HAP-1 (cell line): ENCODE measurements around the gene TCEA2.

ENCODE experiments used
- DNase-seq, 2 experiments: peaks; one replicate each; pipeline ENCODE4 v3.0.0-alpha.2; 2016 to 2020; ENCODE audit warnings: low spot score in 2 of 2
- H3K27me3 ChIP-seq: fragments of 250-450 bp; sonication (Bioruptor Pico); 2 replicates; pipeline ENCODE4 v1.5.1; 2020; ENCODE audit warnings: low read depth, mild to moderate bottlenecking, moderate library complexity
- H3K36me3 ChIP-seq: fragments of 250-450 bp; sonication (Bioruptor Pico); replicated peaks from 2 replicates; pipeline ENCODE4 v1.5.1; 2020; ENCODE audit warnings: mild to moderate bottlenecking
- H3K4me1 ChIP-seq: fragments of 250-450 bp; sonication (Bioruptor Pico); 2 replicates; pipeline ENCODE4 v1.5.1; 2020; ENCODE audit warnings: mild to moderate bottlenecking
- H3K4me3 ChIP-seq: fragments of 250-450 bp; sonication (Bioruptor Pico); 2 replicates; pipeline ENCODE4 v1.5.1; 2020; ENCODE audit warnings: mild to moderate bottlenecking, moderate library complexity
- H3K9me3 ChIP-seq: fragments of 250-450 bp; sonication (Bioruptor Pico); 2 replicates; pipeline ENCODE4 v1.5.1; 2020; ENCODE audit warnings: mild to moderate bottlenecking, moderate library complexity
- in situ Hi-C: fragments of 300-500 bp; cut with MboI; formaldehyde crosslinking; loops from 3 replicates; pipeline ENCODE4 v1.14.3; 2020; ENCODE audit warnings: low sequenced_read_pairs, inconsistent platforms, mixed read lengths

The TCEA2 gene

DNA sequence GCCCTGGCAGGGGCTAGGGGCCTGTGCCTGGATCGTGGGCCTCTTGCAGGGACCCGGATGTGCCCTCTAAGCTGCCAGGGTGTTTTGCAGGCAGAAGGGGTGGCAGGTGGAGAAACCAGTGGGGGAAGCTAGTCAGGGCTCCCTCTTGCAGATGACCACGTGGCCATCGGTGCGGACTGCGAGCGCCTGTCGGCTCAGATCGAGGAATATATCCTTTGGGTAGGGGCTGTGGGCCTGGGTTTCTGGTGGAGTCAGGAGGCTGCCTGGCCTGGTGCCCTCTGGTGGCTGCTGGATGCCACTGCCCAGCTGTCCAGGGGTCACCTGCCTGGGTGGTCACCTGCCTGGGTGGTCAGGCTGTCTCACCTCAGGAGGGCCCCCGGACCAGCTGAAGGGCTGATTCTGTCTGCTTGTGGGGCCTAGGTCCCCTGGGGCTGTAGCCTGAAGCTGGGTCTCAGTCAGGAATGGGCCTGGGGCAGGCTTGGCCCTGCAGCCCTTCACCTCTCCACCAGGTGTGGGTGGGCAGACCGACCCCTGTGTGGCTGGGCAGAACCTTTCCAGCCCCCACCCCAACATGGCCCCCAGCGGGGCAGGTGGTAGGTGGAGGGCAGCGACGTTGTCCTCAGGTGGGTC lies 6.7 kb downstream of the TCEA2 start:
- Histone ChIP-seq H3K27me3 (no peaks in the 10 kb centered on the region), H3K36me3 (peaks cover 2% of the 10 kb centered on the region; the same call in 1 of the 2 replicates), H3K4me3 (no peak overlapping the region), H3K4me1 (no peaks in the 10 kb centered on the region), H3K9me3 (no peaks in the 10 kb centered on the region)
- peak in 1 of 2 experiments; percentile 68 for DNase-seq
- in situ Hi-C loops, result no loop called here

DNA sequence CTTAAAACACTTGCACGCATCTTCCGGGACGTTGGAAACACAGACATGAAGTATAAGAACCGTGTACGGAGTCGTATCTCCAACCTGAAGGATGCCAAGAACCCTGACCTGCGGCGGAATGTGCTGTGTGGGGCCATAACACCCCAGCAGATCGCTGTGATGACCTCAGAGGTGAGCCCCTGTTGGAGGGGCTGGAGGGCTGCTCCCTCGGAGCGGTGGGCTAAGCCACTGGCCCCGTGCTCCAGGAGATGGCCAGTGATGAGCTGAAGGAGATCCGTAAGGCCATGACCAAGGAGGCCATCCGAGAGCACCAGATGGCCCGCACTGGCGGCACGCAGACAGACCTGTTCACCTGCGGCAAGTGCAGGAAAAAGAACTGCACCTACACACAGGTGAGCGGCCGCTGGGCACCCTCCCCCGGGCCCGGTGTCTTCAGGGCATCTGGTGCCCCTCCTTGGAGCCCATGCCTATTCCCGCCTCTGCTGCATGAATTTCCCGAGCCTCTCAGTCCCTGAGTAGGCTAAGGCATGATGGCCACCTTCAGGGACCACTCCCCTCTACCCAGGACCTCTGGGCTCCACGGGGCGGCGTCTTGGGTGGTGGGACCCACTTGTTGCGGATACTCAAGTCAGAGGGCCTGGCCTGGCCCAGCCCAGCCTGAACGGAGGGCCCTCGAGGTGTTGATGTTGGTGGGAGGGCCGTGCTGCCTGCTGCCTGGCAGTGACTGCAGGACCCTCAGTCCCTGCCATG lies 7.4 kb downstream of the TCEA2 start:
- H3K4me3 ChIP-seq, result no peak overlapping the region
- no peaks in the 10 kb centered on the region for H3K4me1 ChIP-seq
- no peaks in the 10 kb centered on the region for H3K27me3 ChIP-seq
- H3K9me3 ChIP-seq, result no peaks in the 10 kb centered on the region
- H3K36me3 ChIP-seq, result peaks cover 2% of the 10 kb centered on the region; the same call in 1 of the 2 replicates
- in situ Hi-C loops, result no loop called here
- no peak for DNase-seq

DNA sequence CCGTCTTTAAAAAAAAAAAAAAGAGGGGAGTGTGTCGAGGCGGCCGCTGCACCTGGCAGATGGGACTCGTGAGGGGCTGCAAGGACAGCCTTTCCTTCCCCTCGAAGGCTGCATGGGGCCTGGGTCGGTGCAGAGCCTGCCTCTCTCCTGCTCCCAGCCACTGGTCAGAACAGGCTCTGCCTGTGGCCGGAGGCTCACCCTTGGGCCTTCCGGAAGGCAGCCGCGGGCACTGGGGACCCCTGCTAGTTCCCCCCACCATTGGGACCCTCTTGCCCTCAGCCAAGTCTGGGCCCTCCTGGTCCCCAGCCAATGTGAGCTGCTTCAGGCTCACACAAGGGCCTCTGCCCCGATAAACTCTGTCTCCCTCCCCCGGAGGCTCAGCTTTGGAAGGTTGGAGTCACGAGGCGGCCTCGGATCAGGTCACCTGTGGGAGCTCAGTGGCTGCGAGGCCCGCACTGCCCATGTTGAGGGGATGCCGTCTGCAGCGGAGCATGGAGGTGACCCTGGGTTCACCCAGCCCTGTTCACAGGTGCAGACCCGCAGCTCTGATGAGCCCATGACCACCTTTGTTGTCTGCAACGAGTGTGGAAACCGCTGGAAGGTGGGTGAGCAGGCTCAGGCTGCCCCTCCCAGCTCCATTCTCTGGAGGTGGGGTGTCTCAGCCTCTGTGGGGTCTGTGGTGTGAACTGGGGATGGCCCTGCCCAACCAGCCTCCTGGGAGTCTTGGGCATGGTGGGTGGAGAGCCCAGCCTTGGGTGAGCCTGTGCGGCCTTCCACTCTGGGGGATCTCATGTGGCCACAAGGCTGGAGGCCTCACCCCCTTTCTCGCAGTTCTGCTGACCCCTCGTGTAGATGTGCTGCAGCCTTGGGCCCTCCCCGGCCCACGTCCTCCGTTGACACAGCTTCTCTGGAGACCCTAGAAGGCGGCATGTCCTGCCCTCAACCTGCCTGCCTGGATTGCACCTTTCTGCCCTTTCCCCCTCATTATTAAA lies 8.6 kb downstream of the TCEA2 start:
- H3K36me3 ChIP-seq, result peaks cover 2% of the 10 kb centered on the region; the same call in 1 of the 2 replicates
- no peaks in the 10 kb centered on the region for H3K27me3 ChIP-seq
- no peaks in the 10 kb centered on the region for H3K9me3 ChIP-seq
- H3K4me1 ChIP-seq, result no peaks in the 10 kb centered on the region
- in situ Hi-C loops, result no loop called here
- no peak for DNase-seq
- no peak overlapping the region for H3K4me3 ChIP-seq

DNA sequence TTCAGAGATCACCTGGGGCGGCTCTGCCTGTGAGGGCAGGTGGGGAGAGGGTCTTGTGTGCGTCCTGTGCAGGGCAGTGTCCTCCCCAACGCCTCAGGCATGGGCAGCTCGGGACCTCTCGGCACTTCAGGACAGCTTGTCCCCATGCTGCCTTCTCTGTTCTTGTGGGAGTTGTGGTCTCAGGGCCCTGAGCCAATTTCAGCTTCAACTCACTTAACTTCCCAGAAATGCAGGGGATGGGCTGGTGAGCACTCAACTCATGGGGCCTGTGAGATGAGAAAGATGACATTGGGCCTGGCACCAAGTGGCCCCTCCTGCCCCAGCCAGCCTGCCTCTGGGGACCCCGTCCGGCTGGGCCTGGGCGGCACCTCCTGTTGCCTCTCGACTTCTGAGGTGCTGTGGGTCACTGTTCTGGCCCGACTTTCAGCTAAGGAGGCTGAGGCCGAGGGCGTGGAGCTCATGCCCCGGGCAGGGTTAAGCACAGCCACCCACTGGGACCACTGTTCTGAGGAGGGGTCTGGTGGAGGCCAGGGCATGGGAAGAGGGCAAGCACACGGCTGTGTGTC lies 9.6 kb downstream of the TCEA2 start:
- in situ Hi-C loops, result no loop called here
- H3K4me1 ChIP-seq, result no peaks in the 10 kb centered on the region
- no peaks in the 10 kb centered on the region for H3K9me3 ChIP-seq
- no peak overlapping the region for H3K4me3 ChIP-seq
- H3K36me3 ChIP-seq, result peaks cover 2% of the 10 kb centered on the region; the same call in 1 of the 2 replicates
- DNase-seq, result no peak
- no peaks in the 10 kb centered on the region for H3K27me3 ChIP-seq

DNA sequence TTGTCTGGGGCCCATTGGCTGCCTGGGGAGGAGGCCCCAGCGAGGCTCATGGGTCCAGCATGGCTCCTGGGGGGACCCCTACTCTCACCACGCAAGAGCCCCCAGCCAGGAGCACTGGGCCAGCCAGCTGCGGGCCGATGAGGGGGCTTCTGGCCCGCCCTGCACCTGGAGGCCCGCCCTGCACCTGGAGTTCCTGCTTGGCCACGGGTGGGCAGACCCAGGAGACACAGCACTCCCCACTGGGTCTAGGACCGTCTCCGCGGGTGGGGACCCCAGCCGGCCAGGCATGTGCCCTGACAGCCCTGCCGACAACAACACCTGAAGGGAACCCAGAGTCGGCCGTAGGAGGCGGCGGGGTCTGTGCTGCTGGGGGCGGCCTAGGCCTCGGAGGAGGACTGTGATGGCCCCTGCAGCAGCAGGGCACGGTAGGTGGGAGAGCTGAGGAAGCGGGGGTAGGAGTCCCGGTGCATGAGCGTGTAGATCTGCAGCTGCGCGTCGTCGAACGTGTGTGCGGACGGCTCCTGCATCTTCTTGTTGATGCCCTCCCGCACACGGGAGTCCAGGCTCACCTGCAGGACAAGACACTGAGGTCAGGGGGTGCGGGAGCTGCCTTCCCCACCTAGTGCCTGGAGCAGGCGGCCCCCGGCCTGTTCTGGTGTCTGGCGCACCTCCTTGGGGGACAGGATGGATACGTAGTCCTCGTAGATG lies 10.6 kb downstream of the TCEA2 start:
- Histone ChIP-seq H3K4me1 (peaks cover 4% of the 10 kb centered on the region), H3K36me3 (peaks cover 2% of the 10 kb centered on the region; the same call in 1 of the 2 replicates), H3K4me3 (no peak overlapping the region), H3K27me3 (no peaks in the 10 kb centered on the region), H3K9me3 (no peaks in the 10 kb centered on the region)
- no peak for DNase-seq
- in situ Hi-C loops, result no loop called here

DNA sequence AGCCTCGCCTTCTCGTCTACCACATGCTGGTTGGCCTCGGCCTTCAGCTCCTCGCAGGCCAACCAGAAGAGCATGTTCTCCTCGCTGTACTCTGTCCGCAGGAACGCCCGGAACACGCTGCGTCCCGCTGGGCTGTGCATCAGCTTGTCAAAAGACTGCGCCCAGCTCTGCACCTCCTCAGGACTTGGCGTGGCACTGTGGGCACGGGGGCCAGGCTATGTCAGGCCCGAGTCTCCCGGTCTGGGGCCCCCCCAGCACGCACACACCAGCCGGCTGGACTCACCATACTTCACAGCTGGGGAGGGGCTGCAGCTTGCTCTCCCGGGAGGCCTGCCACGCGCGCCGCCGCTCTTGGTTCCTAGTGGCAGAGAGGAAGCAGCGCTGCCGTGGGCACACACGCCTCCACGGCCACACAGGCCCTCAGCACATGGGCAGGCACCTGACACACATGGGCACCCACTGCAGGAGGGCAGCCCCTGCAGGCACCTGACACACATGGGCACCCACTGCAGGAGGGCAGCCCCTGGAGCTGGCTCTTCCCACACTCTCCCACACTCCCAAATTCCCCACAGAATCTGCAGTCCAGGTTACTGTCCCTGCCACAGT lies 11.3 kb downstream of the TCEA2 start:
- Histone ChIP-seq H3K9me3 (no peaks in the 10 kb centered on the region), H3K4me1 (peaks cover 7% of the 10 kb centered on the region), H3K27me3 (no peaks in the 10 kb centered on the region), H3K4me3 (no peak overlapping the region), H3K36me3 (peaks cover 2% of the 10 kb centered on the region; the same call in 1 of the 2 replicates)
- DNase-seq, result no peak
- in situ Hi-C loops, result no loop called here

DNA sequence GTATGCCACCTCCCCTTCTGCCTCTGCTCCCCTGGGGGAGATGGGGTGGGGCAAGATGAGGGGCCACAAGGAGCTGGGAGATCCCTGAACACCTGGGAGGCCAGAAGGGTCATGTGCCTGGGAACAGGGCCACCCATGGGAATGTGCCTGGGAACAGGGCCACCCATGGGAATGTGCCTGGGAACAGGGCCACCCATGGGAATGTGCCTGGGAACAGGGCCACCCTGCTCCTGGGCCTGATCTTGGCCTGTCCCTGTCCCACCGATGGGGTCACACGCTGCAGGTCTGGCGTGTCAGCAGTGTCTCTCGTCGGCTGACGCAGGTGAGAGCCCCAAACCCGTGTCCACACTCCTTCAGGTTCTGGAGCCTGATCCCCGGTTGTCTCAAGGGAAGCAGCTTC lies 12.0 kb downstream of the TCEA2 start:
- H3K27me3 ChIP-seq, result no peaks in the 10 kb centered on the region
- DNase-seq, result no peak
- H3K36me3 ChIP-seq, result peaks cover 2% of the 10 kb centered on the region; the same call in 1 of the 2 replicates
- no peak overlapping the region for H3K4me3 ChIP-seq
- in situ Hi-C loops, result no loop called here
- peaks cover 7% of the 10 kb centered on the region for H3K4me1 ChIP-seq
- no peaks in the 10 kb centered on the region for H3K9me3 ChIP-seq

DNA sequence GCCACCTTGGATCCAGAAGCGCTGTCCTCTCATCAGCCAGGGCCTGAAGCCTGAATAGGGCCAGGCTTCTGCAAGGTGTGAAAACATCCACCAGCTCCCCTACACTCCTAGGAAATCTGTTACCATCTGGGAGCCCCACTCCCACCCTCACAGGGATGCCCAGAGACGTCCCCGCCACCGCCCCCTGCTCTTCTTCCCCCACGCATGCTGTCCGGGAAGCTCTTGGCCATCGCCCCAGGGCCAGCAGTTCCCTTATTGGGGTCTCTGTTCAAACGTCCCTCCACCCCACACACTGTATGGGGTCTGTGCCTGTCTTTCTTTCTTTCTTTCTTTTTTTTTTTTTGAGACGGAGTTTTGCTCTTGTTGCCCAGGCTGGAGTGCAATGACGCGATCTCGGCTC lies 12.6 kb downstream of the TCEA2 start:
- Histone ChIP-seq H3K9me3 (no peaks in the 10 kb centered on the region; the same call in 1 of the 2 replicates), H3K36me3 (peaks cover 2% of the 10 kb centered on the region; the same call in 1 of the 2 replicates), H3K27me3 (no peaks in the 10 kb centered on the region), H3K4me3 (no peak overlapping the region), H3K4me1 (peaks cover 12% of the 10 kb centered on the region)
- DNase-seq, result no peak
- in situ Hi-C loops, result no loop called here

DNA sequence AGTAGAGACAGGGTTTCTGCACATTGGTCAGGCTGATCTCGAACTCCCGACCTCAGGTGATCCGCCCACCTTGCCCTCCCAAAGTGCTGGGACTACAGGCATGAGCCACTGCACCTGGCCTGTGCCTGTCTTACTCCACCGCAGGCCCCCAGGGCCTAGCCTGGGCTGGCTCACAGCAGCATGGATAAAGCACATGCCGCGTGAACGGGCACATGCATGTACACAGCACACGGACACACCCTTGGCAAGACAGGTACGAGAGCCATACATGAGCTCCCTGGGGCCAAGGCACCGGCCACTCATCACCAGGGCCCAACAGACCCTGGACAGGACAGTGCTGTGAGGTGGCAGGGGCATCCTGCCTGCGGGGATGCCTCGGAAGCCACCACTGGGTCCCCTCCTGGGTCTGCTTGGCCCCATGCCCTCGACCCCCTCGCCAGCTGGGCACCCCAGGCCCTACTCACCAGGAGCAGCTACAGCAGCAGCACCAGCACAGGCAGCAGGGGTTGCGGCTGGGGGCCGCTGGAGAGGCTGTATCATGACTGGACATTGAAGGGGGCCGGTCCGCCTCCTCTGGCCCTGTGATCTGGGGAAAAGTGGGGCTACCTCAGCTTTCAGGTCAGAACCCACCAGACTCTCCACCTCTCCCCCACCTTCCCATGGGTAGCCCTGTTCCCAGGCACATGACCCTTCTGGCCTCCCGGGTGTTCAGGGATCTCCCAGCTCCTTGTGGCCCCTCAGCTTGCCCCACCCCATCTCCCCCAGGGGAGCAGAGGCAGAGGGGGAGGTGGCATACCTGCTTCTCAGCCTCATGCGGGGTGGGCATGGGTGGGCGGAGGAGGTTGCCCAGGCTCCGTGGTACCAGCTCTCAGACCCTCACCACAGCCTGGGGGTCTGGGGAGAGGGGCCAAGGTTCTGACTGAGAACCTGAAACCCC lies 13.3 kb downstream of the TCEA2 start:
- Histone ChIP-seq H3K36me3 (peaks cover 2% of the 10 kb centered on the region; the same call in 1 of the 2 replicates), H3K4me3 (no peak overlapping the region), H3K9me3 (no peaks in the 10 kb centered on the region; the same call in 1 of the 2 replicates), H3K27me3 (no peaks in the 10 kb centered on the region), H3K4me1 (peaks cover 12% of the 10 kb centered on the region)
- in situ Hi-C loops, result no loop called here
- no peak for DNase-seq

DNA sequence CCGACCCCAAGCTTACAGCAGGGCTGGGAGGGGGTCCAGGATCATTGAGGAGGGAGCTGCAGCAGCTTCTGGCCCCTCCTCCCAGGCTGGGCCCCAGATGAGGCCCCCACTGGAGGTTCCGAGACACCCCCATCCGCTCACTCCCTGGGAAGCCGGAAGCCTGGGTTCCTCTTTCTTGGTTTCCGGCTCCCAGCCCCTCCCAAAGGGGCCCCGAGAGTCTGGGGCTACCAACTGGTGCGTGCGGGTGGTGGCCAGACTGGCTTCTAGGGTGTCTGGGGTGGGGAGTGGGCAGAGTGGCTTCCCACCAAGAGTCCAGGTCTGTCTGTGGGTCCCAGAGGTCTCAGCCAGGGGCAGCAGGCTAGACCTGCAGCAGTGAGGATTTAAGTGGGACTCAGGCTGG lies 14.1 kb downstream of the TCEA2 start:
- Histone ChIP-seq H3K4me1 (peaks cover 12% of the 10 kb centered on the region), H3K4me3 (no peak overlapping the region)
- in situ Hi-C loops, result no loop called here

DNA sequence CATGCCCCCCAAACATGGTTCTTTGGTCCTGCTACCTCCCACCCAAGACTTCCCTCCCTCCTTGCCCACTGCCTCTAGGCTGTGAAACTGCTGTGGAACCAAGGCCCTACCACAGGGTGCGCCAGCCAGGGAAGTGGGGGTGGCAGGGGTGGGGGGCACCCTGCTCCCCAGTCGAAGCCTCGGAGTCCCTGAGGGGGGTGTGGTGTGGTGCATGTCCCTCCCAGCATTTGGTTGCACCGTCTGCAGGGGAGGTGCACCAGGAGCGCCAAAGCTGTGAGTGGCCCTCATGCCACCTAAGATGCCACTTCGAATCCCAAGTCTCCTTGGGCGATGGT lies 14.5 kb downstream of the TCEA2 start:
- no peaks in the 10 kb centered on the region; the same call in 1 of the 2 replicates for H3K9me3 ChIP-seq
- no peak overlapping the region for H3K4me3 ChIP-seq
- no peak for DNase-seq
- H3K27me3 ChIP-seq, result no peaks in the 10 kb centered on the region
- H3K4me1 ChIP-seq, result peaks cover 12% of the 10 kb centered on the region
- in situ Hi-C loops, result no loop called here
- H3K36me3 ChIP-seq, result peaks cover 2% of the 10 kb centered on the region; the same call in 1 of the 2 replicates

More for the DNA sequence above, 14.1 kb downstream of the TCEA2 start:
- H3K9me3 ChIP-seq, result no peaks in the 10 kb centered on the region; the same call in 1 of the 2 replicates
- H3K27me3 ChIP-seq, result no peaks in the 10 kb centered on the region
- DNase-seq, result no peak
- peaks cover 2% of the 10 kb centered on the region; the same call in 1 of the 2 replicates for H3K36me3 ChIP-seq
